Measurements from ENCODE around the gene FZD2. TPM values are rescaled to one million over a fixed set of nuclear protein-coding genes. Genes with fewer than 3 reads are reported as not detected.

Gene FZD2
- total RNA-seq, 2 experiments from 2014 or later = not detected

GRCh38 chr17:44552361-44552760, 4.9 kb upstream of the FZD2 start:
- no peak overlapping the region for H3K4me3 ChIP-seq (ENCODE audit: low read length)
- Mint-ChIP-seq H3K4me1 (ENCODE audit: low read depth) (peaks cover 10% of the 10 kb centered on the region), H3K9me3 (no peaks in the 10 kb centered on the region), H3K27ac (no peak overlapping the region), H3K4me3 (no peak overlapping the region), H3K27me3 (peaks cover 61% of the 10 kb centered on the region), H3K36me3 (ENCODE audit: low read depth) (no peaks in the 10 kb centered on the region)
- H3K27me3 ChIP-seq (ENCODE audit: control insufficient read depth in 1 of 2, insufficient read depth in 2 of 2, low read length in 2 of 2) = peaks cover 32 to 37% of the 10 kb centered on the region in 2 experiments
- no peak for DNase-seq
- ATAC-seq (ENCODE audit: poor library complexity) = no peak
- H3K36me3 ChIP-seq (ENCODE audit: insufficient read depth, low read length) = no peaks in the 10 kb centered on the region
- intact Hi-C loops (cut with DNase I, micrococcal nuclease) = no loop called here
- CTCF ChIA-PET = no interaction called here
- no peak for TF ChIP-seq CTCF (IDR thresholded peaks at IDR 0.05)
- H3K9me3 ChIP-seq (ENCODE audit: control insufficient read depth in 1 of 2, insufficient read depth in 1 of 2, low read length in 2 of 2) = no peaks in the 10 kb centered on the region
- no peak overlapping the region for H3K27ac ChIP-seq (ENCODE audit: low read depth in 1 of 2, low read length in 2 of 2)
- H3K4me1 ChIP-seq (ENCODE audit: insufficient read depth, low read length) = peaks cover 15% of the 10 kb centered on the region
- POLR2A ChIA-PET = no interaction called here

- DNase-seq (no peak), ATAC-seq (ENCODE audit: poor library complexity) (no peak)
- H3K36me3 Mint-ChIP-seq (ENCODE audit: low read depth) = no peaks in the 10 kb centered on the region
- intact Hi-C loops (cut with DNase I, micrococcal nuclease) = no loop called here
- peaks cover 18% of the 10 kb centered on the region for H3K4me1 Mint-ChIP-seq (ENCODE audit: low read depth)
- ChIA-PET POLR2A (no interaction called here), CTCF (no interaction called here)
- Histone ChIP-seq H3K27ac (ENCODE audit: low read depth in 1 of 2, low read length in 2 of 2) (no peak overlapping the region), H3K36me3 (ENCODE audit: insufficient read depth, low read length) (no peaks in the 10 kb centered on the region), H3K4me3 (ENCODE audit: low read length) (no peak overlapping the region), H3K4me1 (ENCODE audit: insufficient read depth, low read length) (peaks cover 27% of the 10 kb centered on the region), H3K9me3 (ENCODE audit: control insufficient read depth in 1 of 2, insufficient read depth in 1 of 2, low read length in 2 of 2) (peaks cover 0 to 12% of the 10 kb centered on the region in 2 experiments), H3K27me3 (ENCODE audit: control insufficient read depth in 1 of 2, insufficient read depth in 2 of 2, low read length in 2 of 2) (peaks cover 43% of the 10 kb centered on the region in 2 experiments)
- H3K27ac Mint-ChIP-seq = no peak overlapping the region
- peaks cover 81% of the 10 kb centered on the region for H3K27me3 Mint-ChIP-seq
- no peaks in the 10 kb centered on the region for H3K9me3 Mint-ChIP-seq
- H3K4me3 Mint-ChIP-seq = no peak overlapping the region
- TF ChIP-seq CTCF (IDR thresholded peaks at IDR 0.05) = no peak
Measured at GRCh38 chr17:44555099-44555498, 2.2 kb upstream of the FZD2 start.

GRCh38 chr17:44556166-44556831, 985 bp upstream of the FZD2 start:
- H3K27me3 Mint-ChIP-seq = peaks cover 85% of the 10 kb centered on the region
- Histone ChIP-seq H3K27me3 (ENCODE audit: control insufficient read depth in 1 of 2, insufficient read depth in 2 of 2, low read length in 2 of 2) (peaks cover 46 to 55% of the 10 kb centered on the region in 2 experiments), H3K4me3 (ENCODE audit: low read length) (peak overlapping the region; percentile 56), H3K27ac (ENCODE audit: low read depth in 1 of 2, low read length in 2 of 2) (no peak overlapping the region), H3K36me3 (ENCODE audit: insufficient read depth, low read length) (no peaks in the 10 kb centered on the region), H3K4me1 (ENCODE audit: insufficient read depth, low read length) (peaks cover 27% of the 10 kb centered on the region), H3K9me3 (ENCODE audit: control insufficient read depth in 1 of 2, insufficient read depth in 1 of 2, low read length in 2 of 2) (peaks cover 0 to 12% of the 10 kb centered on the region in 2 experiments)
- no peak overlapping the region for H3K27ac Mint-ChIP-seq
- peak overlapping the region; percentile 94 for H3K4me3 Mint-ChIP-seq
- peak; percentile 47 for ATAC-seq (ENCODE audit: poor library complexity)
- peak in 5 of 14 experiments; percentile 1 to 43 (median 36) for DNase-seq
- no peak for TF ChIP-seq CTCF (IDR thresholded peaks at IDR 0.05)
- intact Hi-C loops (cut with DNase I, micrococcal nuclease) = no loop called here
- H3K9me3 Mint-ChIP-seq = no peaks in the 10 kb centered on the region
- H3K36me3 Mint-ChIP-seq (ENCODE audit: low read depth) = no peaks in the 10 kb centered on the region
- peaks cover 18% of the 10 kb centered on the region for H3K4me1 Mint-ChIP-seq (ENCODE audit: low read depth)
- ChIA-PET CTCF (no interaction called here), POLR2A (interaction anchor here (1.0 kb wide), 1 partner anchor 152 kb away, joined by 3 read pairs; the partner anchor contains the start of gene DBF4B)
